GM18870 (cell line): ENCODE results near the gene MARCHF11.

Experiments
- ATAC-seq: cut with Tn5 transposase; IDR thresholded peaks from one replicate; pipeline ENCODE4 v1.9.1; 2021; ENCODE audit warnings: moderate library complexity; ENCODE audit not compliant: unreplicated experiment

The MARCHF11 gene

GRCh38 chr5:16179511-16179935 lies at the start of gene MARCHF11:
Gene MARCHF11, minus strand, starts transcription at chr5:16179791. Its CDS starts 216 bp downstream, at chr5:16179575.
- no peak for ATAC-seq

GRCh38 chr5:16225927-16226326 lies 46.3 kb upstream of the MARCHF11 start:
- ATAC-seq, result no peak

- no peak for ATAC-seq
Observed at GRCh38 chr5:16192311-16192710, 12.7 kb upstream of the MARCHF11 start.

- no peak for ATAC-seq
Observed at GRCh38 chr5:16180789-16181082, 1.1 kb upstream of the MARCHF11 start.

GRCh38 chr5:16179936-16180788 lies 571 bp upstream of the MARCHF11 start:
- ATAC-seq, result no peak

- no peak for ATAC-seq
Observed at GRCh38 chr5:16178745-16179372, 732 bp downstream of the MARCHF11 start.

- ATAC-seq, result no peak
Observed at GRCh38 chr5:16169550-16169949, 10.0 kb downstream of the MARCHF11 start.

- peak; percentile 92 for ATAC-seq
Observed at GRCh38 chr5:16160706-16161105, 18.9 kb downstream of the MARCHF11 start.

GRCh38 chr5:16159636-16160035 lies 20.0 kb downstream of the MARCHF11 start:
- no peak for ATAC-seq

- no peak for ATAC-seq
Observed at GRCh38 chr5:16156152-16156551, 23.4 kb downstream of the MARCHF11 start.

GRCh38 chr5:16152601-16153568 lies 26.7 kb downstream of the MARCHF11 start:
- ATAC-seq, result no peak

GRCh38 chr5:16149621-16150020 lies 30.0 kb downstream of the MARCHF11 start:
- ATAC-seq, result no peak

GRCh38 chr5:16147179-16147900 lies 32.3 kb downstream of the MARCHF11 start:
- ATAC-seq, result no peak

- no peak for ATAC-seq
Observed at GRCh38 chr5:16144416-16144815, 35.2 kb downstream of the MARCHF11 start.

- no peak for ATAC-seq
Observed at GRCh38 chr5:16143361-16144049, 36.1 kb downstream of the MARCHF11 start.

GRCh38 chr5:16140944-16141343 lies 38.6 kb downstream of the MARCHF11 start:
- no peak for ATAC-seq

- ATAC-seq, result no peak
Observed at GRCh38 chr5:16140417-16140816, 39.2 kb downstream of the MARCHF11 start.

- no peak for ATAC-seq
Observed at GRCh38 chr5:16137177-16137576, 42.4 kb downstream of the MARCHF11 start.

GRCh38 chr5:16135506-16135905 lies 44.1 kb downstream of the MARCHF11 start:
- ATAC-seq, result no peak

- ATAC-seq, result no peak
Observed at GRCh38 chr5:16135003-16135402, 44.6 kb downstream of the MARCHF11 start.
